IPS-NIHi7 (cell line): ENCODE results near the gene MBD3L5.
"Not testable (repeated sequence)": the region's sequence is repeated elsewhere in the genome, so short reads cannot be mapped to it uniquely, and the experiment has no call there.

Experiments
- DNase-seq: peaks from one replicate; pipeline ENCODE4 v3.0.0; 2012; ENCODE audit warnings: mixed read lengths; ENCODE audit errors: extremely low spot score

Gene MBD3L5

DNA sequence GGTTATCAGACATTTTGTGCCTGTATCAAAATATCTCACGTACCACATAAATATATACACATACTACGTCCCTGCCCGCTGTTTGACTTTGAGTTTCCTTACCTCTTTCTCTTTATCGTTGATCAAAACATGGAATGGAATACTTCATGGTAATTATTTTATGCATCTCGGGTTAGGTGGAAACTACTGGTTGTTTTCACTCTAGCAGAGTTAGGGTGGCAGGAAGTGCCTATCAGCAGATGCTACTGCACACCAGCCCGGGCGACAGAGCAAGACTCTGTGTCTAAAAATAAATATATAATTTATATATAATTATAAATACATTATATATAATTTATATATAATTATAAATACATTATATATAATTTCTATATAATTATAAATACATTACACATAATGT is 22.5 kb downstream of the MBD3L5 start:
- not testable (repeated sequence) for DNase-seq

DNA sequence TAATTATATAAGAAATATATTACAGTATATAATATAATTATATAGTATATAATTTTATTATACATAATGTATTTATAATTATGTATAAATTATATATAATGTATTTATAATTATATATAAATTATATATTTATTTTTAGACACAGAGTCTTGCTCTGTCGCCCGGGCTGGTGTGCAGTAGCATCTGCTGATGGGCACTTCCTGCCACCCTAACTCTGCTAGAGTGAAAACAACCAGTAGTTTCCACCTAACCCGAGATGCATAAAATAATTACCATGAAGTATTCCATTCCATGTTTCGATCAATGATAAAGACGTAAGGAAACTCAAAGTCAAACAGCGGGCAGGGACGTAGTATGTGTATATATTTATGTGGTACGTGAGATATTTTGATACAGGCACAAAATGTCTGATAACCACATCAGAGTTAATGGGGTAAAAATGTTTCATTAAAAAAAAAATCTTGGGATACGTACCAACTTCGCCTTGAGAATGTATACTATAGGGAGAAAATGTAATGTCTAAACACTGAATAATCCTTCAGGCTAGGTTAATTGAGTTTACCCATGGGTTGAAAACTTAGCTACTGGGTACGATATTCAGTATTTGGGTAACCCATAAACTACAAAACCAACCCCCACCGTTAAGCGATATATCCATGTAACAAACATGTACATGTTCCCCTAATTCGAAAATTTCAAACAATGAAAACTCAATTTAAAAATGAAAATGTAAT is 24.4 kb downstream of the MBD3L5 start:
- DNase-seq: not testable (repeated sequence)

DNA sequence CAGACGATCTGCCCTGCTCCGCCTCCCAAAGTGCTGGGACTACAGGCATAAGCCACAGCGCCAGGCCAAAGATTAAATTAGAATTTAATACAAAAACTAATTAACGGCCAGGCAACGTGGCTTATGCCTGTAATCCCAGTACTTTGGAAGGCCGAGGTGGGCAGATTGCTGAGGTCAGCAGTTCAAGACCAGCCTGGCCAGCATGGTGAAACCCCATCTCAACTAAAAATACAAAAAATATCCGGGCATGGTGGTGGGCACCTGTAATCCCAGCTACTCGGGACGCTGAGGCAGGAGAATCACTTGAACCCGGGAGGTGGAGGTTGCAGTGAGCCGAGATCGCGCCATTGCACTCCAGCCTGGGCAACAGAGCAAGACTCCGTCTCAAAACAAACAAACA is 25.3 kb downstream of the MBD3L5 start:
- DNase-seq: not testable (repeated sequence)

DNA sequence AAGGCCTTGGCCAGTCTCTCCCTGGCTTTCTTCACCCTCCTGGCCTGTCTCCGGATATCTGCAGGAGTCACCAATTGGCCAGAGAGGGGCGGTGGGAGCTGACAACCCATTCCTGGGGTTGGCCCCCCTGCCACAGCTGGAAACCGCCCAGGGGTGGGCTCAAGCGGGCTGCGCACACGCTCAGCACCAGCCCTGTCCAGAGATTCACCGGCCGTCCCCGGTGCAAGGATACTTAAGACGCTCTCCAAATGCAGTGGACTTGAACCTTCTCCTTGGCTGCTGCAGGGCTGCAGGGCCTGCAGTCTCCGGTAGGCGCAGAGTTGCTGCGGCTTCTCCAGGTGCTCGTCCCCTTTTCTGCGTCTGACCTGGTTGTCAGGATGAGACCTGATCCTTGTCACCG is 26.0 kb downstream of the MBD3L5 start:
- not testable (repeated sequence) for DNase-seq

DNA sequence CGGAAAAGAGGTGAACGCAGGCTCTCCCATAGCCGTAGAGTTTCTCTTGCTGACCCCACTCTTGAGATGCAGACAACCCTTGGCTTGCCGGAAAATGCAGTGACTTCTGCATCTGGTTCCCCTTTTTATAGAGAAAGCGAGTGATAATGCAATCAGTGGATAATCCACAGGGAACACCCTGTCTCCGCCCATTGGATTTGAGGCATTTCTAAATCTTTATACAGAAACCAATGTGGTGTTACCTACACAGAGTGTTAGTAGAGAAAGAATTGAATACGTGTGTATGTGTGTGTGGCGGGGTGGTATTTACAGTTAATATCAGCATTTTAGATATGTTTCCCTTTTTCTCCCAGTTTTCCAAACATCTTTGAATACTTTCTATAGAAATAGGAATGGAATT is 28.2 kb downstream of the MBD3L5 start, which contains the start of gene MBD3L3:
Gene MBD3L3, minus strand, starts transcription at position 101 of the 400 bp plus-strand sequence. Its CDS starts 71 bp downstream, at position 30.
- DNase-seq: not testable (repeated sequence)

DNA sequence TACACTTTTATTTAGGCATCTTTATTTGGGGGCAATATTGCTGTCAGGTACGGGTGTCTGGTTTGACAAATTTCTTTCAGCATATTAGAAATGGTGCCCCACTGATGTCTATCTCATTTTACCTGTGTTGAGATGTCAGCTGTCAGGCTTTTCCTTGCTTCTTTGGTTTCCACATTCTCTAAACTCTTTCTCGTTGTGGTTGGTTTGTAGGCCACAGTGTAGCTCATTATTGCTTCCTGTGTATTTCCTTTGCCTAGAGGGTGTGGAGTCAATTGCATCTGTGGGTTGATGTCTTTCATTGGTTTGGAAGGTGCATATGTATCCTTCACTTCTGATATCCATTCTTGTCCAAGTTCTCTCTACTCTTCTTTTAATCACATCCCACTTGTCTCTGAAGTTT is 29.6 kb downstream of the MBD3L5 start:
- not testable (repeated sequence) for DNase-seq

DNA sequence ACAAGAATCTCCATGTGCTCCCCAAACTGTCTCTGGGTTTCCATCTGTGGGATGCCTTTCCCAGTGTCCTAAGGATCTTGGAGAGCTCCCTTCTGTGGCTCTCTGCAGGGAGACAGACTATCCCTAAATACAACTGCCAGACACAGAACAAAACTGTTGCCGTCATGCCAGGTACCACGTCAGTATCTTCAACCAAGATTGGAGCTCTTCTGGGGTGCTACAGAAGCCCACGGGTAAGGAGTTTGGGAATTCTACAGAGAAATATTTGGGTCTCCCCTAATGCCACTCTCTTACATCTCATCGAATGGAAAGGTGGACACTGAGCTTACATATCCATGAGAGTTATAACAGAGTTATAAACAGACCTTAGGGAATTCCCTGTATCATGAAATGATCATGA is 33.0 kb downstream of the MBD3L5 start:
- DNase-seq: no peak

DNA sequence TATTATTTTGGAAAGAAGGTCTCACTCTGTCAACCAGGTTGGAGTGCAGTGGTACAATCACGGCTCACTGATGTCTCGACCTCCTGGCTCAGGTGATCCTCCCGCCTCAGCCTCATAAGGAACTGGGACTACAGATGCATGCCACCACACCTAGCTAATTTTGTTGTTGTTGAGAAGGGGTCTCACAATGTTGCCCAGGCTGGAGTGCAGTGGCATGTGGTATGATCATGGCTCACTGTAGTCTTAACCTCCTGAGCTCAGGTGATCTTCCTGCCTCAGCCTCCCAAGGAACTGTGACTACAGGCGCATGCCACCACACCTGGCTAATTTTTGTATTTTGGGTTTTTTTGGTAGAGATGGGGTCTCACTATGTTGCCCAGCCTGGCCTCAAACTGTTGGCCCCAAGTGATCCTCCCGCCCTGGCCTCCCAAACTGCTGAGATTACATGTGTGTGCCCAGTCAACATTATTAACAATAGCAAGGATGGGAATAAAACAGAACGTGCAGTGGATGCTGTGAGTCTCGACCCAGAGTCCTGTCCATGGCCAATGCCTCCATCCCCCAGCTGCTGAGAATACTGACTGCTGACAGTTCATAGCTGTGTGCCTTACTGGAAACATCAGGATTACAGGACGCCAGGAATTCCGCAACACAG is 33.5 kb downstream of the MBD3L5 start:
- DNase-seq: no peak

DNA sequence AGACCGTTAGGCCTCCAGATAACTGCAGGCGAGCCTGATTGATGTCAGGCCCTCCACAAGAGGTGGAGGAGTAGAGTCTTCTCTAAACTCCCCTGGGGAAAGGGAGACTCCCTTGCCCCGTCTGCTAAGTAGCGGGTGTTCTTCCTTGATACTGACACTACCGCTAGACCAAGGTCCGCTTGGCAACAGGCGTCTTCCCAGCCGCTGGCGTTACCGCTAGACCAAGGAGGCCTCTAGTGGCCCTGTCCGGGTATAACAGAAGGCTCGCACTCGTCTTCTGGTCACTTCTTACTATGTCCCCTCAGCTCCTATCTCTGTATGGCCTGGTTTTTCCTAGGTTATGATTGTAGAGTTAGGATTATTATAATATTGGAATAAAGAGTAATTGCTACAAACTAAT is 36.7 kb downstream of the MBD3L5 start:
- not testable (repeated sequence) for DNase-seq

DNA sequence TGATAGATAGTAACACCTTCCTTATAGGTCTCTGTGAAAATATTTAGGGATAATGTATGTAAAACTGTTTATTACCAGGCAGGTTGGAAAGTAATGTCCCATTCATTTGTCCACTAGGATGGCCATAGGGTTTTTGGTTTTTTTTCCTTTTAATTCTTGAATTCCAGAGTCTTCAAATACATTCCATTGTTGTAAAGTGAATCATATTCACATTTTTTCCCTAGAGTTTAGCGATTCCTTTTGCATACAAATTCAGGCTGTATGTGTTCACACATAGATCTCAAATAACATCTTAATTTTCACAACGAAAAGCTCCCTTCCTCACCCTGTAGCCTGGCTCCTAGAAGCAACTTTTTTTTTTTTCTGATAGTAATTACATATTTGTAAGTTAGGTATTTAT is 37.3 kb downstream of the MBD3L5 start:
- DNase-seq: no peak

DNA sequence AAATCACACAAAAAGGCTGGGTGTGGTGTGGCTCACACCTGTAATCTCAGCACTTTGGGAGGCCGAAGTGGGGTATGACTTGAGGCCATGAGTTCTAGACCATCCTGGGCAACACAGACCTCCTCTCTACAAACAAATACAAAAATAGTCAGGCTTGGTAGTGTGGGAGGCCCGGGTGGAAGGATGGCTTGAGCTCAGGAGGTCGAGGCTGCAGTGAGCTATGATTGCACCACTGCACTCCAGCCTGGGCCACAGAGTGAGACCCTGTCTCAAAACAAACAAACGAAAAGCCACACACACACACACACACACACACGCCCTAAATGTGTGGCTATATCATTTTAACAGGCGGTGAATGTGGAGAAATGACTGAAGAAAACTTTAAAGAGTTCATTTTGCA is 38.2 kb downstream of the MBD3L5 start:
- DNase-seq: no peak

DNA sequence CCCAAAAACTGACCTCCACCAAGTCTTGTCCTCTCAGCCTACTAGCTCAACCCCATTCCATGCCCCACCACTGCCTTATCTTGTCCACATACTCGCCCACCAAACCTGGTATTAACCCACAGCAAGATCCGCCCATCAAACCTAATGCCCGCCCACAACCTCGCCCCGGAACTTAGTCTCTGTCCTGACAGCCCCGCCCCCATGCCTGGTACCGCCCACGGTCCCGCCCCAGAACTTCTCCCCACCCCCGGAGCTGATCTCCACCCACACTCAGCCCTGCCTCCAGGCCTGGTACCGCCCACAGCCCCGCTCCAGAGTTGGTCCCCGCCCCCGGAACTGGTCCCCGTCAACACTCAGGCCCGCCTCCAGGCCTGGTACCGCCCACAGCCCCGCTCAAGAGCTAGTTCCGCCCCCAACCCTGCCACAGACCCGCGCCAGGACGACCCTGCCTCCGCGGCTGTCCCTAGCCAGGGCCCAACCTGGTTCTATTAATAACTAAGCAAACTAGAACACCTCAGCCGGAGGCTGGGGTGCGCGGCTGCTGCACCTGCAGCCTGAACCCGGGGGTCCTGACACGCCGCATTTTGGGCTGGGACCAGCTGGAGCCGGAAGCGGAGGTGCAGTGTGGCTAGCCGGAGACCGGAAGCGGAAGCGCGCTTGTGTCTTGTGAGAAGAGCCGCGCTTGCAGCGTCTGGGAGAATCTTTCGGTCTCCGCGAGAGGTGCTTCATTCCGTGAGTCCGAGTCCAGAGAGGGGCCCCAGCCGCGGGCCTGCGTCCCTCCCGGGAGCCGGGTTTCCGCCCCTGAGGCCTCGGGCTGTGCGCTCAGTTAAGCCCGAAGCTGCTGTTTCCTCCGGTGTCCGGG is 38.9 kb downstream of the MBD3L5 start, which contains the start of gene ZNF557:
Gene ZNF557, plus strand, starts transcription at position 662 of the 862 bp plus-strand sequence. CDS start 5,372 bp downstream, outside the sequence.
- DNase-seq: peak; percentile 96

DNA sequence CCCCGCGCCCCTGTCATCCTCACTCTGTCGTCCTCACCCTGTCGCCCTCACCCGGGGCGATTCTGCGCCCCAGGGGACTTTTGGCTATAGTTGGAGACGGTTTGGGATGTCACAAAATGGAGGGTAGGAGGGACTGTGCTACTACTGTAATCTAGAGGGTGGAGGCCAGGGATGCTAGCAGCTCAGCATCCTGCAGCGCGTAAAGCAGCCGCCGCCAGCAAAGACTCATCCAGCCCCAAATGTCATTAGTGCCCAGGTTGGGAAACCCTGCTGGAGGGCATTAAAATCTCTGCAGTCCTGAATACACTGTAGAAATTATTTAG is 39.5 kb downstream of the MBD3L5 start:
- DNase-seq: no peak

DNA sequence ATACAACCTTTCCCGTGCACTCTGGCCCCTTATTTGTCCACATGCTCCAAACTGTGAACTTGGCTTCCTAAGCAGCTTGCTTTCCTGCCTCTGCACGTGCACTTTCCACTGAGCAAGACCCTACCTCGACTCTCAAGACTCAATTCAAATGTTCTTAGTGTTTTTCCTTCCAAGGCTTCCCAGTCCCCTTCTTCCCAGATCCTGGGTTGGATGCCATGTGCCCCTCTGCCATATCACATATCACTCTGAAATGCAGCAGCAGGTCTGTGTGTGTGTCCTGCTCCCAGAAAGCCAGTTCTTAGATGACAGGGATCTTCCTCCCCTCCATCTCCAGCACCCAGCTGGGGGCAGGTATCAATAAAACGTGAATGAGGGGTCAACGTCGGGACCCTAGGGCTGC is 42.2 kb downstream of the MBD3L5 start:
- no peak for DNase-seq

DNA sequence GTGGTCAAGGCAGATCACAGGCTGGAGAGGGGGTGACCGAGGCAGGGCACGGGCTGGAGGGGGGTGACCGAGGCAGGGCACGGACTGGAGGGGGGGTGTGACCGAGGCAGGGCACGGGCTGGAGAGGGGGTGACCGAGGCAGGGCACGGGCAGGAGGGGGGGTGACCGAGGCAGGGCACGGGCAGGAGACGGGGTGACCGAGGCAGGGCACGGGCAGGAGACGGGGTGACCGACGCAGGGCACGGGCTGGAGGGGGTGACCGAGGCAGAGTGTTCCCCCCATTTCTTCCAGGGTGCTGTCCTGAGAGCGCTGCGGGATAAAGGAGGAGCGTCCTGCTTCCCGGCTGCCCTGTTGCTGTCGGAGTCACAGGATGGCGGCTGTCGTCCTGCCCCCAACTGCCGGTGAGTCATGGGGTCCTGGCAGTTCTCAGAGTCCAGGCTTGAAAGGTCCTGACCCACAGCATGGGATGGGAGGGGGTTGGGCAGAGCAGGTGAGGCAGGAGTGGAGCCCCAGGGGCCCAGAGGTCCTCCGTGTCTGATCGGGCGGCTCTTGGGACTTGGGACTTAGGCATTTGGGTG is 44.4 kb downstream of the MBD3L5 start:
- no peak for DNase-seq

DNA sequence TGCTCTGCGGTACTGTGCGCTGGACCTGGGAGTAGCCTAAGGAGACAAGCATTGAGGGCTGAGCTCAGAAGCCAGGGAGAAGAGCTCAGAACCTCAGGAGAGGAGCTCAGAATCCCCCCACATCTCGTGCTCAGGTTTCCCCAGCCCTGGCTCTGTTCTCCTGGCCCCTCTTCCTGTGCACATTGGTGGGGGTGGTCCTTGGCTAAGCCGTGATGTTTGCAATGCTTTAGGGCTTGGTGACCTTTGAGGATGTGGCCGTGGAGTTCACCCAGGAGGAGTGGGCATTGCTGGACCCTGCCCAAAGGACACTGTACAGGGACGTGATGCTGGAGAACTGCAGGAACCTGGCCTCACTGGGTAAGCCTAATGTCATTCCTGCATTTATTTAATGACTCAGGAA is 45.8 kb downstream of the MBD3L5 start:
- no peak for DNase-seq

DNA sequence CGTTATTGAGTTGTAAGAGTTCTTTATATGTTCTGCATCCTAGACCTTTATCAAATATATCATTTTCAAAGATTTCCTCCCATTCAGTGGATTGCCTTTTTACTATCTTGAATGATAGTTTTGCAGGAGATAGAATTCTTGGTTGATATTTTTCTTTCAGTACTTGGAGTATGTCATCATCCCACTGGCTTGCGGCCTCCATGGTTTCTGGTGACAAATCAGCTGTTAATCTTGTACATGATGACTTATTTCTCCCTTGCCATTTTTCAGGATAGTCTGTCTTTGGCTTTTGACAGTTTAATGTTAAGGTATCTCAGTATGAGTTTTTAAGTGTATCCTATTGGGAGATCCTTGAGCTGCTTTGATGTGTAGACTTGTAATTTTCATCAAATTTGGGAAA is 47.6 kb downstream of the MBD3L5 start:
- no peak for DNase-seq
